Measurements from ENCODE around the gene PTTG1IP.
A peak's percentile ranks its signal among the peaks of the same experiment; 100 is the strongest.

Gene PTTG1IP

GRCh38 chr21:44872649-44873355 lies 688 bp downstream of the PTTG1IP start (continued):
- TF ChIP-seq PRDM6 (tag by site-specific recombination; IDR thresholded peaks at IDR 0.05), result no peak
- no peak for TF ChIP-seq AEBP2 (tag by site-specific recombination; IDR thresholded peaks at IDR 0.05; ENCODE audit: borderline replicate concordance)
- no peak for TF ChIP-seq TSHZ1 (tag by site-specific recombination; IDR thresholded peaks at IDR 0.05; ENCODE audit: borderline replicate concordance)
- no peak for TF ChIP-seq KLF10 (tag by site-specific recombination; IDR thresholded peaks at IDR 0.05)
- TF ChIP-seq ZNF398 (tag by site-specific recombination; IDR thresholded peaks at IDR 0.05), result no peak
- no peak for TF ChIP-seq YY1 (tag by site-specific recombination; IDR thresholded peaks at IDR 0.05)
- no peak for TF ChIP-seq ZNF623 (tag by site-specific recombination; IDR thresholded peaks at IDR 0.05)
- no peak for TF ChIP-seq BCL6B (tag by site-specific recombination; IDR thresholded peaks at IDR 0.05)
- no peak for TF ChIP-seq ZNF280C (tag by site-specific recombination; IDR thresholded peaks at IDR 0.05)
- TF ChIP-seq ZNF23 (tag by site-specific recombination; IDR thresholded peaks at IDR 0.05; ENCODE audit: borderline replicate concordance), result no peak
- TF ChIP-seq ZNF404 (tag by site-specific recombination; IDR thresholded peaks at IDR 0.05), result no peak
- no peak for TF ChIP-seq BCL11B (tag by site-specific recombination; IDR thresholded peaks at IDR 0.05; ENCODE audit: low read depth)
- TF ChIP-seq SP2 (tag by site-specific recombination; IDR thresholded peaks at IDR 0.05), result peak; percentile 24
- TF ChIP-seq ZNF133 (tag by site-specific recombination; IDR thresholded peaks at IDR 0.05), result no peak
- peak; percentile 32; the same call in 1 of the 2 replicates for TF ChIP-seq KLF8 (tag by site-specific recombination; IDR thresholded peaks at IDR 0.05)
- peak; percentile 16; the same call in 1 of the 2 replicates for TF ChIP-seq PRDM4 (tag by site-specific recombination; IDR thresholded peaks at IDR 0.05)
- peak; percentile 75 for TF ChIP-seq ZNF335 (tag by site-specific recombination; conservative IDR thresholded peaks at IDR 0.05)
- TF ChIP-seq KLF9 (tag by site-specific recombination; IDR thresholded peaks at IDR 0.05; ENCODE audit: low read depth), result 0 out of 2 replicates have a peak, but pooled peaks have one; percentile 30
- TF ChIP-seq ZNF239 (tag by site-specific recombination; IDR thresholded peaks at IDR 0.05), result no peak

Measured in HEK293 (cell line).